ENCODE measurements around the gene IFNAR2. TPM values are rescaled to one million over a fixed set of nuclear protein-coding genes. Genes with fewer than 3 reads are reported as not detected.

The IFNAR2 gene
- total RNA-seq, 1 experiment from 2014 or later = 12.3 TPM

GRCh38 chr21:33237486-33237885, 7.7 kb downstream of the IFNAR2 start (continued):
- TF ChIP-seq REST (IDR thresholded peaks at IDR 0.05; ENCODE audit: low read depth) = no peak

- no TSS peak for BruUV-seq (replicated peaks)
- ChIA-PET POLR2A (no interaction called here), RAD21 (ENCODE audit: low non-redundant PET in 1 of 2, low total read pairs in 2 of 2, uncharacterized antibody in 2 of 2, unreplicated experiment in 2 of 2) (no interaction called here), CTCF (no interaction called here)
- intact Hi-C loops (cut with micrococcal nuclease) = no loop called here
- Histone ChIP-seq H3K9me3 (ENCODE audit: control insufficient read depth in 1 of 2, insufficient read depth in 1 of 2, low read depth in 1 of 2, low read length in 2 of 2) (no peaks in the 10 kb centered on the region), H3K4me3 (replicated peaks in 1 of 2; ENCODE audit: low read depth in 1 of 2, low read length in 2 of 2) (no peak overlapping the region), H2AFZ (ENCODE audit: low read depth, low read length, poor library complexity, severe bottlenecking) (no peak overlapping the region), H3K9me2 (ENCODE audit: insufficient read depth) (no peaks in the 10 kb centered on the region), H3K79me2 (ENCODE audit: insufficient read depth, low read length) (no peaks in the 10 kb centered on the region; the same call in 1 of the 2 replicates), H3K27me3 (ENCODE audit: insufficient read depth, low read length) (no peaks in the 10 kb centered on the region), H4K20me1 (ENCODE audit: insufficient read depth) (no peaks in the 10 kb centered on the region), H3K36me3 (ENCODE audit: control insufficient read depth in 1 of 2, insufficient read depth in 2 of 2, low read length in 2 of 2) (no peaks in the 10 kb centered on the region), H3K27ac (ENCODE audit: low read depth, low read length) (no peak overlapping the region), H3K4me2 (ENCODE audit: low read length) (no peak overlapping the region), H3K9ac (ENCODE audit: low read length) (no peak overlapping the region), H3K4me1 (ENCODE audit: control insufficient read depth in 1 of 2, insufficient read depth in 2 of 2, low read length in 2 of 2) (no peaks in the 10 kb centered on the region)
- ATAC-seq (no peak), DNase-seq (ENCODE audit: low read depth, low spot score) (no peak)
- TF ChIP-seq EZH2phosphoT487 (IDR thresholded peaks at IDR 0.05; ENCODE audit: borderline replicate concordance) (no peak), RAD21 (IDR thresholded peaks at IDR 0.05; ENCODE audit: low read depth) (no peak)
These were observed 8.4 kb downstream of the IFNAR2 start for GRCh38 chr21:33238146-33238545.
